GM18870 (cell line): ENCODE results near the gene MALSU1.

Experiments
- ATAC-seq: cut with Tn5 transposase; IDR thresholded peaks from one replicate; pipeline ENCODE4 v1.9.1; 2021; ENCODE audit warnings: moderate library complexity; ENCODE audit not compliant: unreplicated experiment

Gene MALSU1

GRCh38 chr7:23358152-23358674, 59.1 kb downstream of the MALSU1 start:
- ATAC-seq, result no peak
